PC-9 (cell line): ENCODE measurements around the gene SEMA7A. TPM values are rescaled to one million over a fixed set of nuclear protein-coding genes. Genes with fewer than 3 reads are reported as not detected.
A peak's percentile ranks its signal among the peaks of the same experiment; 100 is the strongest.

ENCODE experiments used
- BruUV-seq: library from RNA; stranded (reverse); fragments of 400-500 nt; replicated peaks from 2 replicates; lab custom pipeline; 2021; lab: Mats Ljungman, UMichigan
- CTCF ChIA-PET: fragments of 300-600 bp; sonication (Branson Sonifier 250); formaldehyde crosslinking; loops from one replicate; lab custom pipeline; 2022; ENCODE audit warnings: antibody characterized with exemption; lab: Charles Lee
- POLR2A ChIA-PET: fragments of 300-600 bp; sonication (Branson Sonifier 250); formaldehyde crosslinking; loops from one replicate; lab custom pipeline; 2022; ENCODE audit warnings: antibody characterized with exemption; ENCODE audit not compliant: unreplicated experiment; lab: Charles Lee
- DNase-seq, 2 experiments: peaks; one replicate each; pipeline versions ENCODE4 v3.0.0 to v3.0.0-alpha.2; 2015 to 2022; ENCODE audit warnings: mixed read lengths in 1 of 2
- H2AFZ ChIP-seq: fragments of 200-600 bp; sonication (generic); 2 replicates; pipeline ENCODE4 v1.8.1; 2017; ENCODE audit warnings: antibody characterized with exemption
- H3F3A ChIP-seq: fragments of 200-600 bp; sonication (generic); 2 replicates; pipeline ENCODE4 v1.8.1; 2017; ENCODE audit warnings: antibody characterized with exemption, mild to moderate bottlenecking, low read depth; ENCODE audit not compliant: insufficient read depth
- H3K27ac ChIP-seq: fragments of 200-600 bp; sonication (generic); 2 replicates; pipeline ENCODE4 v1.6.1; 2016; ENCODE audit warnings: mixed run types
- H3K27me3 ChIP-seq: fragments of 200-600 bp; sonication (generic); 2 replicates; pipeline ENCODE4 v1.6.1; 2016; ENCODE audit warnings: low read depth, mixed run types; ENCODE audit not compliant: insufficient read depth
- H3K36me3 ChIP-seq: fragments of 200-600 bp; sonication (generic); 2 replicates; pipeline ENCODE4 v1.6.1; 2016; ENCODE audit warnings: low read depth, mixed run types
- H3K4me1 ChIP-seq: fragments of 200-600 bp; sonication (generic); replicated peaks from 2 replicates; pipeline ENCODE4 v1.6.1; 2016; ENCODE audit warnings: mixed run types; ENCODE audit not compliant: insufficient read depth
- H3K4me2 ChIP-seq: fragments of 200-600 bp; sonication (generic); 2 replicates; pipeline ENCODE4 v1.6.1; 2017; ENCODE audit warnings: mixed run types
- H3K4me3 ChIP-seq: fragments of 200-600 bp; sonication (generic); 2 replicates; pipeline ENCODE4 v1.6.1; 2016; ENCODE audit warnings: mixed run types
- H3K79me2 ChIP-seq: fragments of 200-600 bp; sonication (generic); 2 replicates; pipeline ENCODE4 v1.6.1; 2017; ENCODE audit warnings: low read depth, mixed run types
- H3K9me2 ChIP-seq: fragments of 200-600 bp; sonication (generic); 2 replicates; pipeline ENCODE4 v1.8.1; 2017; ENCODE audit warnings: mild to moderate bottlenecking; ENCODE audit not compliant: insufficient read depth
- H3K9me3 ChIP-seq: fragments of 200-600 bp; sonication (generic); 2 replicates; pipeline ENCODE4 v1.8.1; 2016; ENCODE audit warnings: low read depth; ENCODE audit not compliant: insufficient read depth
- H4K20me1 ChIP-seq: fragments of 200-600 bp; sonication (generic); 2 replicates; pipeline ENCODE4 v1.8.1; 2017; ENCODE audit not compliant: insufficient read depth
- CTCF ChIP-seq: fragments of 200-600 bp; sonication (generic); conservative IDR thresholded peaks from 2 replicates; pipeline ENCODE4 v1.6.1; 2017; ENCODE audit warnings: mixed run types, antibody characterized with exemption, mild to moderate bottlenecking, moderate library complexity
- EZH2 ChIP-seq: fragments of 200-600 bp; sonication (generic); IDR thresholded peaks from 2 replicates; pipeline ENCODE4 v1.8.0; 2017; ENCODE audit warnings: antibody characterized with exemption, low read depth
- intact Hi-C: fragments of 100-400 bp; cut with micrococcal nuclease; formaldehyde crosslinking; loops from one replicate; pipeline ENCODE4 v1.10.0; 2022; ENCODE audit not compliant: unreplicated experiment
- total RNA-seq: library from RNA; stranded (reverse); gene quantifications from 2 replicates; pipeline ENCODE4 v1.2.3, GENCODE V29; 2021

Gene SEMA7A
- total RNA-seq, 1 experiment from 2014 or later: 8.3 TPM

GRCh38 chr15:74422652-74423430, 10.9 kb downstream of the SEMA7A start:
- ChIA-PET CTCF (no interaction called here), POLR2A (interaction anchor here (0.6 kb wide), 2 partner anchors 17 to 27 kb away, joined by 3 read pairs; no protein-coding TSS in a partner anchor)
- intact Hi-C loops: loop anchor here (1.0 kb wide), 3 partner anchors 10 to 108 kb away; partner anchors contain the start of gene SEMA7A
- H2AFZ ChIP-seq: no peak overlapping the region
- H3K4me1 ChIP-seq: peaks cover 65% of the 10 kb centered on the region
- H3K9me3 ChIP-seq: no peaks in the 10 kb centered on the region
- no peaks in the 10 kb centered on the region for H3K36me3 ChIP-seq
- no peaks in the 10 kb centered on the region for H3K9me2 ChIP-seq
- DNase-seq: peak; percentile 93 to 96
- H3K27me3 ChIP-seq: no peaks in the 10 kb centered on the region
- H3K4me3 ChIP-seq: no peak overlapping the region
- H3K4me2 ChIP-seq: peak overlapping the region; percentile 52
- no peaks in the 10 kb centered on the region for H4K20me1 ChIP-seq
- H3F3A ChIP-seq: peaks cover 30% of the 10 kb centered on the region
- TF ChIP-seq CTCF (no peak), EZH2 (no peak)
- H3K79me2 ChIP-seq: peaks cover 48% of the 10 kb centered on the region
- no TSS peak for BruUV-seq
- peak overlapping the region; percentile 80 for H3K27ac ChIP-seq

- Histone ChIP-seq H3K27me3 (no peaks in the 10 kb centered on the region), H3K27ac (peak overlapping the region; percentile 80), H3K4me1 (peaks cover 65% of the 10 kb centered on the region), H2AFZ (no peak overlapping the region), H3K9me3 (no peaks in the 10 kb centered on the region), H3K9me2 (no peaks in the 10 kb centered on the region), H4K20me1 (no peaks in the 10 kb centered on the region), H3K79me2 (peaks cover 45% of the 10 kb centered on the region), H3K4me3 (no peak overlapping the region), H3F3A (peaks cover 30% of the 10 kb centered on the region), H3K36me3 (no peaks in the 10 kb centered on the region), H3K4me2 (peak overlapping the region; percentile 52)
- BruUV-seq: TSS peak; percentile 53
- intact Hi-C loops: no loop called here
- POLR2A ChIA-PET: interaction anchor here (0.6 kb wide), 1 partner anchor 26 kb away, joined by 3 read pairs; no protein-coding TSS in a partner anchor
- TF ChIP-seq EZH2 (no peak), CTCF (no peak)
- CTCF ChIA-PET: no interaction called here
- DNase-seq: no peak
Measured at GRCh38 chr15:74422265-74422651, 11.5 kb downstream of the SEMA7A start.

- no peaks in the 10 kb centered on the region for H4K20me1 ChIP-seq
- H3K4me2 ChIP-seq: peak overlapping the region; percentile 52
- peak overlapping the region; percentile 80; the same call in 1 of the 2 replicates for H3K27ac ChIP-seq
- no peak for TF ChIP-seq CTCF
- TF ChIP-seq EZH2: no peak
- no peak overlapping the region for H3K4me3 ChIP-seq
- no peaks in the 10 kb centered on the region for H3K9me3 ChIP-seq
- H2AFZ ChIP-seq: no peak overlapping the region
- ChIA-PET CTCF (no interaction called here), POLR2A (no interaction called here)
- BruUV-seq: no TSS peak
- H3K79me2 ChIP-seq: peaks cover 44% of the 10 kb centered on the region
- no peaks in the 10 kb centered on the region for H3K27me3 ChIP-seq
- intact Hi-C loops: no loop called here
- no peaks in the 10 kb centered on the region for H3K36me3 ChIP-seq
- H3F3A ChIP-seq: peaks cover 30% of the 10 kb centered on the region
- H3K4me1 ChIP-seq: peaks cover 65% of the 10 kb centered on the region
- DNase-seq: no peak
- H3K9me2 ChIP-seq: no peaks in the 10 kb centered on the region
Measured at GRCh38 chr15:74421302-74422245, 12.2 kb downstream of the SEMA7A start.
